SK-N-SH treated with all-trans-retinoic acid at 6 μM for 48 hours (cell line): Measurements from ENCODE around the gene MPST.

Experiments
- ATAC-seq: fragments of 200-7000 bp; cut with Tn5 transposase; 3 replicates; pipeline ENCODE4 v1.9.1; 2020; ENCODE audit warnings: mild to moderate bottlenecking, moderate library complexity
- BACH2 ChIP-seq: fragments of 250-450 bp; sonication (Bioruptor Pico); IDR thresholded peaks from 2 replicates; pipeline ENCODE4 v1.9.0; 2021; ENCODE audit warnings: mild to moderate bottlenecking, borderline replicate concordance
- CREB5 ChIP-seq: fragments of 250-450 bp; sonication (Bioruptor Pico); IDR thresholded peaks from 2 replicates; pipeline ENCODE4 v1.5.1; 2020; ENCODE audit warnings: low read depth, mild to moderate bottlenecking, moderate library complexity
- CSDC2 ChIP-seq: fragments of 250-450 bp; sonication (Bioruptor Pico); IDR thresholded peaks from 2 replicates; pipeline ENCODE4 v1.5.0; 2020; ENCODE audit warnings: mild to moderate bottlenecking, moderate library complexity
- CSRNP3 ChIP-seq: fragments of 250-450 bp; sonication (Bioruptor Pico); IDR thresholded peaks from 2 replicates; pipeline ENCODE4 v1.5.1; 2021; ENCODE audit warnings: mild to moderate bottlenecking, moderate library complexity
- ESRRG ChIP-seq: fragments of 250-450 bp; sonication (Bioruptor Pico); IDR thresholded peaks from 2 replicates; pipeline ENCODE4 v1.6.1; 2021; ENCODE audit warnings: mild to moderate bottlenecking
- GLIS3 ChIP-seq: fragments of 250-450 bp; sonication (Bioruptor Pico); IDR thresholded peaks from 2 replicates; pipeline ENCODE4 v1.5.0; 2020; ENCODE audit warnings: mild to moderate bottlenecking, moderate library complexity
- ISL1 ChIP-seq: fragments of 250-450 bp; sonication (Bioruptor Pico); IDR thresholded peaks from 2 replicates; pipeline ENCODE4 v2.1.2; 2022; ENCODE audit warnings: mild to moderate bottlenecking, moderate library complexity
- OSR1 ChIP-seq: fragments of 250-450 bp; sonication (Bioruptor Pico); IDR thresholded peaks from 2 replicates; pipeline ENCODE4 v1.8.0; 2022; ENCODE audit warnings: moderate library complexity, mild to moderate bottlenecking, inconsistent platforms
- PATZ1 ChIP-seq: fragments of 250-450 bp; sonication (Bioruptor Pico); IDR thresholded peaks from 2 replicates; pipeline ENCODE4 v1.8.0; 2020; ENCODE audit warnings: mild to moderate bottlenecking, moderate library complexity, borderline replicate concordance
- POU6F1 ChIP-seq: fragments of 250-450 bp; sonication (Bioruptor Pico); IDR thresholded peaks from 2 replicates; pipeline ENCODE4 v1.8.0; 2021; ENCODE audit warnings: low read depth, mild to moderate bottlenecking, moderate library complexity, borderline replicate concordance
- PPARA ChIP-seq: fragments of 250-450 bp; sonication (Bioruptor Pico); IDR thresholded peaks from 2 replicates; pipeline ENCODE4 v1.5.0; 2020; ENCODE audit warnings: mild to moderate bottlenecking, borderline replicate concordance
- RARB ChIP-seq: fragments of 250-450 bp; sonication (Bioruptor Pico); IDR thresholded peaks from 2 replicates; pipeline ENCODE4 v1.8.0; 2021; ENCODE audit warnings: mild to moderate bottlenecking, moderate library complexity
- TCF4 ChIP-seq: fragments of 250-450 bp; sonication (Bioruptor Pico); IDR thresholded peaks from 2 replicates; pipeline ENCODE4 v1.8.0; 2021; ENCODE audit warnings: mild to moderate bottlenecking, moderate library complexity, borderline replicate concordance
- TOX ChIP-seq: fragments of 250-450 bp; sonication (Bioruptor Pico); IDR thresholded peaks from 2 replicates; pipeline ENCODE4 v1.8.0; 2021; ENCODE audit warnings: mild to moderate bottlenecking, moderate library complexity, borderline replicate concordance
- TSHZ2 ChIP-seq: fragments of 250-450 bp; sonication (Bioruptor Pico); IDR thresholded peaks from 2 replicates; pipeline ENCODE4 v1.5.0; 2020; ENCODE audit warnings: mild to moderate bottlenecking, moderate library complexity
- ZC3H10 ChIP-seq: fragments of 250-450 bp; sonication (Bioruptor Pico); IDR thresholded peaks from 2 replicates; pipeline ENCODE4 v1.5.1; 2021; ENCODE audit warnings: mild to moderate bottlenecking, moderate library complexity
- ZFP3 ChIP-seq: fragments of 250-450 bp; sonication (Bioruptor Pico); IDR thresholded peaks from 2 replicates; pipeline ENCODE4 v1.5.0; 2020; ENCODE audit warnings: mild to moderate bottlenecking, moderate library complexity
- ZFP30 ChIP-seq: fragments of 450-650 bp; formaldehyde crosslinking; IDR thresholded peaks from 2 replicates; pipeline ENCODE4 v1.5.0; 2022; ENCODE audit warnings: mild to moderate bottlenecking, moderate library complexity
- ZNF565 ChIP-seq: fragments of 450-650 bp; formaldehyde crosslinking; conservative IDR thresholded peaks from 2 replicates; pipeline ENCODE4 v1.5.0; 2020; ENCODE audit warnings: low read depth, mild to moderate bottlenecking, moderate library complexity
- ZNF8 ChIP-seq: fragments of 450-650 bp; formaldehyde crosslinking; IDR thresholded peaks from 2 replicates; pipeline ENCODE4 v1.5.0; 2020; ENCODE audit warnings: mild to moderate bottlenecking, moderate library complexity

Gene MPST

GRCh38 chr22:37057796-37058510, 38.4 kb downstream of the MPST start:
- TF ChIP-seq ISL1 (CRISPR knock-in tag) (no peak), GLIS3 (CRISPR knock-in tag) (no peak), RARB (CRISPR knock-in tag) (no peak), TSHZ2 (CRISPR knock-in tag) (no peak), CREB5 (CRISPR knock-in tag) (no peak), ZC3H10 (CRISPR knock-in tag) (no peak), CSDC2 (CRISPR knock-in tag) (no peak), TOX (CRISPR knock-in tag) (no peak), BACH2 (CRISPR knock-in tag) (no peak), CSRNP3 (CRISPR knock-in tag) (no peak), ZNF8 (CRISPR knock-in tag) (no peak)
- TF ChIP-seq, all 23 proteins: peak for 0
- no peak for ATAC-seq

- no peak for ATAC-seq
- no peak for TF ChIP-seq POU6F1 (CRISPR knock-in tag)
- TF ChIP-seq OSR1 (CRISPR knock-in tag): no peak
Observed at GRCh38 chr22:37058917-37059701, 39.6 kb downstream of the MPST start.

- ATAC-seq: no peak
- TF ChIP-seq ISL1 (CRISPR knock-in tag) (no peak), TOX (CRISPR knock-in tag) (no peak), ZC3H10 (CRISPR knock-in tag) (no peak), CSRNP3 (CRISPR knock-in tag) (no peak), ZNF565 (CRISPR knock-in tag) (no peak), GLIS3 (CRISPR knock-in tag) (no peak), OSR1 (CRISPR knock-in tag) (no peak), CSDC2 (CRISPR knock-in tag) (no peak), PPARA (CRISPR knock-in tag) (no peak), RARB (CRISPR knock-in tag) (no peak), TCF4 (CRISPR knock-in tag) (no peak), ZNF8 (CRISPR knock-in tag) (no peak), PATZ1 (CRISPR knock-in tag) (no peak), POU6F1 (CRISPR knock-in tag) (no peak), ZFP30 (CRISPR knock-in tag) (no peak), CREB5 (CRISPR knock-in tag) (no peak), ZFP3 (CRISPR knock-in tag) (no peak), BACH2 (CRISPR knock-in tag) (no peak), ESRRG (no peak)
Observed at GRCh38 chr22:37059876-37060449, 40.4 kb downstream of the MPST start.
